Measurements from ENCODE around the gene AGBL5.

The AGBL5 gene

DNA sequence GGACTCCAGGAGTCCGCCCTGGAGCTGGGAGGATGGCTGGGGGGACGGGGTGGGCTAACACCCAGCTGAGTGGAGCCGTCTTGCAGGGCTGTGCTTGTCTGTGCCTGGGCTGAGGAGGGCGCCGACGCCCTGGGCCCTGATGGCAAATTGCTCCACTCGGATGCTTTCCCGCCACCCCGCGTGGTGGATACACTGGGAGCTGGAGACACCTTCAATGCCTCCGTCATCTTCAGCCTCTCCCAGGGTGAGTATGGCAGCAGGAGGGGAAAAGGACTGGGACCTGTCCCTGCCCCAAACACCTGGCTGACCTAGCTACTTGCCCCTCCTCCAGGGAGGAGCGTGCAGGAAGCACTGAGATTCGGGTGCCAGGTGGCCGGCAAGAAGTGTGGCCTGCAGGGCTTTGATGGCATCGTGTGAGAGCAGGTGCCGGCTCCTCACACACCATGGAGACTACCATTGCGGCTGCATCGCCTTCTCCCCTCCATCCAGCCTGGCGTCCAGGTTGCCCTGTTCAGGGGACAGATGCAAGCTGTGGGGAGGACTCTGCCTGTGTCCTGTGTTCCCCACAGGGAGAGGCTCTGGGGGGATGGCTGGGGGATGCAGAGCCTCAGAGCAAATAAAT is 48.0 kb downstream of the AGBL5 start:
- H3K9me2 ChIP-seq (replicated peaks; ENCODE audit: insufficient read depth, low read length), result no peaks in the 10 kb centered on the region
- H3K9ac ChIP-seq (ENCODE audit: low read length), result no peak overlapping the region
- H3F3A ChIP-seq (ENCODE audit: insufficient read depth, low read length), result no peaks in the 10 kb centered on the region
- TF ChIP-seq EZH2 (optimal IDR thresholded peaks at IDR 0.05; ENCODE audit: low read depth, low read length) (no peak), EZH2phosphoT487 (IDR thresholded peaks at IDR 0.05; ENCODE audit: low read length) (no peak), CTCF (IDR thresholded peaks at IDR 0.05; ENCODE audit: low read length) (no peak)
- no peaks in the 10 kb centered on the region for H3K36me3 ChIP-seq (replicated peaks; ENCODE audit: insufficient read depth, low read length)
- DNase-seq, result no peak
- H3K27me3 ChIP-seq (replicated peaks; ENCODE audit: insufficient read depth, low read length), result no peaks in the 10 kb centered on the region
- peaks cover 4% of the 10 kb centered on the region; the same call in 1 of the 2 replicates for H3K4me1 ChIP-seq (ENCODE audit: low read length)
- H3K4me3 ChIP-seq (ENCODE audit: low read length), result no peak overlapping the region
- H3K9me3 ChIP-seq (replicated peaks; ENCODE audit: insufficient read depth, low read length), result no peaks in the 10 kb centered on the region
- H2AFZ ChIP-seq (ENCODE audit: low read length), result no peak overlapping the region
- H3K4me2 ChIP-seq (ENCODE audit: low read depth, low read length), result no peak overlapping the region
- no peaks in the 10 kb centered on the region for H3K79me2 ChIP-seq (ENCODE audit: low read length)
- no peaks in the 10 kb centered on the region for H4K20me1 ChIP-seq (ENCODE audit: insufficient read depth, low read length)
- H3K27ac ChIP-seq (ENCODE audit: low read length), result no peak overlapping the region

DNA sequence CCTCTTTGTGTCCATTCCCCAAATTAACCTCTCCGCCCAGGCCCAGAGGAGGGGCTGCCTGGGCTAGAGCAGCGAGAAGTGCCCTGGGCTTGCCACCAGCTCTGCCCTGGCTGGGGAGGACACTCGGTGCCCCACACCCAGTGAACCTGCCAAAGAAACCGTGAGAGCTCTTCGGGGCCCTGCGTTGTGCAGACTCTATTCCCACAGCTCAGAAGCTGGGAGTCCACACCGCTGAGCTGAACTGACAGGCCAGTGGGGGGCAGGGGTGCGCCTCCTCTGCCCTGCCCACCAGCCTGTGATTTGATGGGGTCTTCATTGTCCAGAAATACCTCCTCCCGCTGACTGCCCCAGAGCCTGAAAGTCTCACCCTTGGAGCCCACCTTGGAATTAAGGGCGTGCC is 48.6 kb downstream of the AGBL5 start:
- H3F3A ChIP-seq (ENCODE audit: insufficient read depth, low read length), result no peaks in the 10 kb centered on the region
- H3K27me3 ChIP-seq (replicated peaks; ENCODE audit: insufficient read depth, low read length), result no peaks in the 10 kb centered on the region
- H3K4me1 ChIP-seq (ENCODE audit: low read length), result peaks cover 4% of the 10 kb centered on the region; the same call in 1 of the 2 replicates
- H3K36me3 ChIP-seq (replicated peaks; ENCODE audit: insufficient read depth, low read length), result no peaks in the 10 kb centered on the region
- H3K27ac ChIP-seq (ENCODE audit: low read length), result no peak overlapping the region
- no peaks in the 10 kb centered on the region for H3K9me2 ChIP-seq (replicated peaks; ENCODE audit: insufficient read depth, low read length)
- H3K4me2 ChIP-seq (ENCODE audit: low read depth, low read length), result no peak overlapping the region
- no peak overlapping the region for H2AFZ ChIP-seq (ENCODE audit: low read length)
- H3K9ac ChIP-seq (ENCODE audit: low read length), result no peak overlapping the region
- no peak for TF ChIP-seq EZH2 (optimal IDR thresholded peaks at IDR 0.05; ENCODE audit: low read depth, low read length)
- no peak for TF ChIP-seq CTCF (IDR thresholded peaks at IDR 0.05; ENCODE audit: low read length)
- TF ChIP-seq EZH2phosphoT487 (IDR thresholded peaks at IDR 0.05; ENCODE audit: low read length), result no peak
- no peak for DNase-seq
- no peaks in the 10 kb centered on the region for H3K9me3 ChIP-seq (replicated peaks; ENCODE audit: insufficient read depth, low read length)
- H3K4me3 ChIP-seq (ENCODE audit: low read length), result no peak overlapping the region
- no peaks in the 10 kb centered on the region for H3K79me2 ChIP-seq (ENCODE audit: low read length)
- no peaks in the 10 kb centered on the region for H4K20me1 ChIP-seq (ENCODE audit: insufficient read depth, low read length)

DNA sequence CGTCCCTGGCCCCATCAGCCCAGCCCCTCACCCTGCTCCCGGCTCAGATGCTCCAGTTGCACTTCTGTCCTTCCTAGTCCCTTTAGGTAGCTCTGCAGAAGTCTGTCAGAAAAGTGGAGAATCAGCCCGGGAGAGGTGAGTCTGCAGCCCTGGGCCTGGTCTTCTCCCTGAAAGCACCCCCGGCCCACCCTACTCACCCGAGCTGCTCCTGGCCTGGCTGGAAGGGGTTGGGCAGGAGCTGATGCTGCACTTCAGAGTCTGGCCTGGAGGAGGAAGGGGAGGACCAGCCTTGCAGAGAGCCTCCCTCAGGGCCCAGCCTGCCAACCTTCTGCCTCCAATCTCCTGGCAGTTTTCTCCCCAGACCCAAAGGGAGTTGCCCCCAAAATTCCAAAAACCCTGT is 50.9 kb downstream of the AGBL5 start:
- H3K27ac ChIP-seq (ENCODE audit: low read length), result no peak overlapping the region
- H3K9me2 ChIP-seq (replicated peaks; ENCODE audit: insufficient read depth, low read length), result no peaks in the 10 kb centered on the region
- no peaks in the 10 kb centered on the region for H3K79me2 ChIP-seq (ENCODE audit: low read length)
- no peak overlapping the region for H2AFZ ChIP-seq (ENCODE audit: low read length)
- no peaks in the 10 kb centered on the region for H3K36me3 ChIP-seq (replicated peaks; ENCODE audit: insufficient read depth, low read length)
- H3K9ac ChIP-seq (ENCODE audit: low read length), result no peak overlapping the region
- no peak for TF ChIP-seq EZH2phosphoT487 (IDR thresholded peaks at IDR 0.05; ENCODE audit: low read length)
- TF ChIP-seq CTCF (IDR thresholded peaks at IDR 0.05; ENCODE audit: low read length), result no peak
- no peak for TF ChIP-seq EZH2 (optimal IDR thresholded peaks at IDR 0.05; ENCODE audit: low read depth, low read length)
- peaks cover 9% of the 10 kb centered on the region for H3K4me1 ChIP-seq (ENCODE audit: low read length)
- no peaks in the 10 kb centered on the region for H3K27me3 ChIP-seq (replicated peaks; ENCODE audit: insufficient read depth, low read length)
- DNase-seq, result no peak
- no peak overlapping the region for H3K4me3 ChIP-seq (ENCODE audit: low read length)
- no peaks in the 10 kb centered on the region for H3K9me3 ChIP-seq (replicated peaks; ENCODE audit: insufficient read depth, low read length)
- H3F3A ChIP-seq (ENCODE audit: insufficient read depth, low read length), result 0 out of 2 replicates have a peak, but pooled peaks cover 4% of the 10 kb centered on the region
- no peaks in the 10 kb centered on the region for H4K20me1 ChIP-seq (ENCODE audit: insufficient read depth, low read length)
- no peak overlapping the region for H3K4me2 ChIP-seq (ENCODE audit: low read depth, low read length)

Data from MM.1S (cell line).